HFFc6 (cell line): ENCODE measurements around the gene GPC1. TPM values are rescaled to one million over a fixed set of nuclear protein-coding genes. Genes with fewer than 3 reads are reported as not detected.

Experiments
- DNase-seq: peaks from one replicate; pipeline ENCODE4 v3.0.0-alpha.2; 2018
- H3K27ac Mint-ChIP-seq: 2 replicates; pipeline ENCODE4 v1.8.0; 2020; ENCODE audit warnings: mild to moderate bottlenecking, mixed read lengths
- H3K27me3 Mint-ChIP-seq: 2 replicates; pipeline ENCODE4 v1.8.0; 2021; ENCODE audit warnings: mild to moderate bottlenecking, moderate library complexity, mixed read lengths; ENCODE audit not compliant: insufficient read depth
- H3K36me3 Mint-ChIP-seq: 2 replicates; pipeline ENCODE4 v1.8.0; 2021; ENCODE audit warnings: low read depth, mixed read lengths
- H3K4me1 Mint-ChIP-seq: 2 replicates; pipeline ENCODE4 v1.8.0; 2020; ENCODE audit warnings: low read depth, mixed read lengths
- H3K4me3 Mint-ChIP-seq: 2 replicates; pipeline ENCODE4 v1.8.0; 2020; ENCODE audit warnings: mild to moderate bottlenecking, moderate library complexity, mixed read lengths
- H3K9me3 Mint-ChIP-seq: 2 replicates; pipeline ENCODE4 v1.8.0; 2020; ENCODE audit warnings: mild to moderate bottlenecking, mixed read lengths
- total RNA-seq, 6 experiments: library from RNA; stranded (reverse); fragmentation: NEBNext Ultra II Directional; extraction: Animal tissue kit (Norgen Biotek cat#: 25700); gene quantifications; 2 replicates in 1 of 6; 3 replicates in 5 of 6; pipeline ENCODE4 v1.2.3, GENCODE V29; 2021
- TF ChIP-seq, protein P1 (sequence below): fragments of 200-600 bp; sonication (generic); IDR thresholded peaks from 2 replicates; pipeline ENCODE4 v1.5.0; 2021; ENCODE audit warnings: antibody characterized with exemption, mild to moderate bottlenecking

The GPC1 gene
- total RNA-seq, 6 experiments from 2014 or later, result 315 to 403 (median 350) TPM

- Mint-ChIP-seq H3K36me3 (peaks cover 16% of the 10 kb centered on the region), H3K27me3 (no peaks in the 10 kb centered on the region; the same call in none of the 2 replicates), H3K9me3 (no peaks in the 10 kb centered on the region), H3K4me1 (peaks cover 46% of the 10 kb centered on the region), H3K27ac (peak overlapping the region; percentile 99), H3K4me3 (no peak overlapping the region)
- TF ChIP-seq, protein P1, sequence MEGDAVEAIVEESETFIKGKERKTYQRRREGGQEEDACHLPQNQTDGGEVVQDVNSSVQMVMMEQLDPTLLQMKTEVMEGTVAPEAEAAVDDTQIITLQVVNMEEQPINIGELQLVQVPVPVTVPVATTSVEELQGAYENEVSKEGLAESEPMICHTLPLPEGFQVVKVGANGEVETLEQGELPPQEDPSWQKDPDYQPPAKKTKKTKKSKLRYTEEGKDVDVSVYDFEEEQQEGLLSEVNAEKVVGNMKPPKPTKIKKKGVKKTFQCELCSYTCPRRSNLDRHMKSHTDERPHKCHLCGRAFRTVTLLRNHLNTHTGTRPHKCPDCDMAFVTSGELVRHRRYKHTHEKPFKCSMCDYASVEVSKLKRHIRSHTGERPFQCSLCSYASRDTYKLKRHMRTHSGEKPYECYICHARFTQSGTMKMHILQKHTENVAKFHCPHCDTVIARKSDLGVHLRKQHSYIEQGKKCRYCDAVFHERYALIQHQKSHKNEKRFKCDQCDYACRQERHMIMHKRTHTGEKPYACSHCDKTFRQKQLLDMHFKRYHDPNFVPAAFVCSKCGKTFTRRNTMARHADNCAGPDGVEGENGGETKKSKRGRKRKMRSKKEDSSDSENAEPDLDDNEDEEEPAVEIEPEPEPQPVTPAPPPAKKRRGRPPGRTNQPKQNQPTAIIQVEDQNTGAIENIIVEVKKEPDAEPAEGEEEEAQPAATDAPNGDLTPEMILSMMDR, result no peak
- no peak for DNase-seq
Measured at GRCh38 chr2:240388471-240389301, 46.8 kb upstream of the GPC1 start.

DNA sequence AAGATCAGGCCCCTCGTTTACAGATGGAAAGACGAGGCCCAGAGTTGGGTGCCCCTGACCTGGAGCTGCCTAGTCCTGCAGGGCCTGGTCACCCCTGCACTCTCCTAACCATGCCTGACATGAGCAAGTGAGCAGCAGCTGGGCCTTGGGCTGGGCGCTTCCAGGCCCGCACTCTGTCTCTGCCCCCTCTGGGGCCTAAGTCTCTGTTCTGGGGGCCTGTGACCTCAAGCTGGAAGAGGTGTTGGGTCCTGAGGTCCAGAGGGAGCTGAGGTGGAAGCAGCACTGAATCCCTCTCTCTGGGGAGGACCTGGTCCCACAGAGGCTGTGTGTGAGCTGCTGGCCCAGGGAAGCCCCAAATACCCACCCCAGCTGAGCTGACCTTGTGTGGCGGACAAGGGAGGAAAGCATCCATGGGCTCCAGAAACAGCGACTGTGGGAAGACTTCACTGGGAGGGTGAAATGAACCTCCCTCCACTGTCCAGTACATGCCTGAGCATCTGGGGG lies 46.1 kb upstream of the GPC1 start:
- peak overlapping the region; percentile 73 for H3K27ac Mint-ChIP-seq
- no peak overlapping the region for H3K4me3 Mint-ChIP-seq
- H3K36me3 Mint-ChIP-seq, result peaks cover 14% of the 10 kb centered on the region
- TF ChIP-seq, protein P1, result no peak
- no peaks in the 10 kb centered on the region; the same call in none of the 2 replicates for H3K27me3 Mint-ChIP-seq
- no peaks in the 10 kb centered on the region for H3K9me3 Mint-ChIP-seq
- H3K4me1 Mint-ChIP-seq, result peaks cover 52% of the 10 kb centered on the region
- no peak for DNase-seq

GRCh38 chr2:240390091-240391073 lies 45.1 kb upstream of the GPC1 start:
- no peaks in the 10 kb centered on the region for H3K9me3 Mint-ChIP-seq

GRCh38 chr2:240391111-240392051 lies 44.1 kb upstream of the GPC1 start:
- peaks cover 47% of the 10 kb centered on the region for H3K4me1 Mint-ChIP-seq
- peak overlapping the region; percentile 29; the same call in 1 of the 2 replicates for H3K27ac Mint-ChIP-seq
- no peak overlapping the region; the same call in 1 of the 2 replicates for H3K4me3 Mint-ChIP-seq
- no peaks in the 10 kb centered on the region; the same call in 1 of the 2 replicates for H3K27me3 Mint-ChIP-seq
- TF ChIP-seq, protein P1, result no peak
- H3K9me3 Mint-ChIP-seq, result no peaks in the 10 kb centered on the region
- no peak for DNase-seq
- H3K36me3 Mint-ChIP-seq, result peaks cover 8% of the 10 kb centered on the region

More at GRCh38 chr2:240390091-240391073, 45.1 kb upstream of the GPC1 start:
- TF ChIP-seq, protein P1, result no peak
- DNase-seq, result no peak
- no peak overlapping the region for H3K4me3 Mint-ChIP-seq
- H3K27ac Mint-ChIP-seq, result peak overlapping the region; percentile 73
- peaks cover 52% of the 10 kb centered on the region for H3K4me1 Mint-ChIP-seq
- H3K27me3 Mint-ChIP-seq, result no peaks in the 10 kb centered on the region; the same call in none of the 2 replicates
- H3K36me3 Mint-ChIP-seq, result peaks cover 14% of the 10 kb centered on the region
